GM12878 (cell line): ENCODE measurements around the gene TBC1D3I.
"Not testable (repeated sequence)": the region's sequence is repeated elsewhere in the genome, so short reads cannot be mapped to it uniquely, and the experiment has no call there.

Experiments used
- EZH2 ChIP-seq: IDR thresholded peaks from 2 replicates; pipeline ENCODE4 v1.6.1; 2012; ENCODE audit warnings: low read depth, mild to moderate bottlenecking, control low read depth, inconsistent platforms, low read length, borderline replicate concordance; ENCODE audit not compliant: control insufficient read depth
- MXI1 ChIP-seq: fragments of 150-350 bp; IDR thresholded peaks from 2 replicates; pipeline ENCODE4 v1.6.1; 2011; ENCODE audit warnings: low read depth, mild to moderate bottlenecking, inconsistent platforms, low read length, improper control_type of control experiment
- NRF1 ChIP-seq: conservative IDR thresholded peaks from 2 replicates; pipeline ENCODE4 v1.6.1; 2011; ENCODE audit warnings: mild to moderate bottlenecking, low read depth, low read length, improper control_type of control experiment
- PAX5 ChIP-seq: IDR thresholded peaks from 2 replicates; pipeline ENCODE4 v1.6.1; 2011; ENCODE audit warnings: low read depth, low read length, borderline replicate concordance
- POLR2A ChIP-seq: IDR thresholded peaks from 2 replicates; pipeline ENCODE4 v1.6.1; 2011; ENCODE audit warnings: low read depth, mild to moderate bottlenecking, low read length
- SIN3A ChIP-seq: IDR thresholded peaks from 2 replicates; pipeline ENCODE4 v1.6.1; 2012; ENCODE audit warnings: low read depth, low read length, improper control_type of control experiment
- SREBF2 ChIP-seq: IDR thresholded peaks from 2 replicates; pipeline ENCODE4 v1.6.1; 2012; ENCODE audit warnings: mild to moderate bottlenecking, low read length
- SRF ChIP-seq, 2 experiments: IDR thresholded peaks; 2 replicates each; pipeline ENCODE4 v1.6.1; 2011; ENCODE audit warnings: low read depth in 2 of 2, low read length in 2 of 2, mild to moderate bottlenecking in 1 of 2, moderate library complexity in 1 of 2
- ZZZ3 ChIP-seq: IDR thresholded peaks from 2 replicates; pipeline ENCODE4 v1.6.1; 2011; ENCODE audit warnings: low read depth; ENCODE audit not compliant: control insufficient read depth, insufficient read length
- TF ChIP-seq, protein P1 (sequence below), 3 experiments: IDR thresholded peaks in 2 of 3; conservative IDR thresholded peaks in 1 of 3; 2 replicates each; pipeline ENCODE4 v1.5.1; 2011; ENCODE audit warnings: low read depth in 3 of 3, low read length in 3 of 3, mild to moderate bottlenecking in 3 of 3, control low read depth in 2 of 3, moderate library complexity in 2 of 3, inconsistent platforms in 1 of 3, mixed read lengths in 1 of 3; ENCODE audit not compliant: control insufficient read depth in 2 of 3, insufficient read depth in 1 of 3; ENCODE audit errors: extremely low read depth in 1 of 3
- TF ChIP-seq, protein P2 (sequence below): IDR thresholded peaks from 2 replicates; pipeline ENCODE4 v1.6.1; 2011; ENCODE audit warnings: borderline replicate concordance, low read depth, mild to moderate bottlenecking, moderate library complexity, low read length; ENCODE audit not compliant: insufficient read depth, poor library complexity, severe bottlenecking
- TF ChIP-seq, protein P3 (sequence below): fragments of 450-650 bp; IDR thresholded peaks from 2 replicates; pipeline ENCODE4 v1.6.1; 2017; ENCODE audit warnings: low read depth, mild to moderate bottlenecking, moderate library complexity

DNA sequence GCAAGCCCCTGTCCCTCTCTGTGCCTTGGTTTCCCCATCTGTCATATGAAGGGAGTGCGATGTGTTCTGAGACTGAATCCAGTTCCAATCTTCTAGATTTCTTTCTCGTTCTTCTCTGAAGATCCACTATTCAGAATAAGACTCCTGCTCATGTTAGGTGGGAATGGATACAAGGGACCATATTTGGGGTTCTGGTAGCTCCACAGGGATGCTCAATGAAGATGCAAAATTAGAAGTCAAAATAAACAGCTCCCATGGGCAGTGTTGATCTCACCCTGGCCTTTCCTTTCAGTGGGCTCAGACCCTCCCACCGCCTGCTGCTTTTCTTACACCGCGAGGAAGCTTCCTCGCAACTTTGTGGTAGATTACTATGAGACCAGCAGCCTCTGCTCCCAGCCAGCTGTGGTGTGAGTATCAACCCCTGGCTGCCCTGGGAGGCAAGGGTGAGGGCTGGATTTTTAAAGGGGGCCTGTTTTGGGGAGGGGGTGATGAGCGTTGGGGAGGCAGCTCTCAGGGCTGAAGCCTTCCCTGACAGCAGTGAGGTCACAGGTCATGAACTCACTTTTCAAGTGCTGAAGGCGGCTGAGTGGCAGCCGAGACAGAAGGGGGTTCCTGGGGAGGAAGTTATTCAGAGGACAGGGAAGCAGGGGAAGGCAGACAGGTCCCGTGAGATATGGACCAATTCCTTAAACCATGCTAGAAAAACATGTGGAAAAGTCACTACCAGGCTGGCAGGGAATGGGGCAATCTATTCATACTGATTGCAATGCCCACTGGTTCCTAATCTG, 52.7 kb downstream of the TBC1D3I start:
- TF ChIP-seq, protein P1, sequence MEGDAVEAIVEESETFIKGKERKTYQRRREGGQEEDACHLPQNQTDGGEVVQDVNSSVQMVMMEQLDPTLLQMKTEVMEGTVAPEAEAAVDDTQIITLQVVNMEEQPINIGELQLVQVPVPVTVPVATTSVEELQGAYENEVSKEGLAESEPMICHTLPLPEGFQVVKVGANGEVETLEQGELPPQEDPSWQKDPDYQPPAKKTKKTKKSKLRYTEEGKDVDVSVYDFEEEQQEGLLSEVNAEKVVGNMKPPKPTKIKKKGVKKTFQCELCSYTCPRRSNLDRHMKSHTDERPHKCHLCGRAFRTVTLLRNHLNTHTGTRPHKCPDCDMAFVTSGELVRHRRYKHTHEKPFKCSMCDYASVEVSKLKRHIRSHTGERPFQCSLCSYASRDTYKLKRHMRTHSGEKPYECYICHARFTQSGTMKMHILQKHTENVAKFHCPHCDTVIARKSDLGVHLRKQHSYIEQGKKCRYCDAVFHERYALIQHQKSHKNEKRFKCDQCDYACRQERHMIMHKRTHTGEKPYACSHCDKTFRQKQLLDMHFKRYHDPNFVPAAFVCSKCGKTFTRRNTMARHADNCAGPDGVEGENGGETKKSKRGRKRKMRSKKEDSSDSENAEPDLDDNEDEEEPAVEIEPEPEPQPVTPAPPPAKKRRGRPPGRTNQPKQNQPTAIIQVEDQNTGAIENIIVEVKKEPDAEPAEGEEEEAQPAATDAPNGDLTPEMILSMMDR (IDR thresholded peaks at IDR 0.05 in 2 of 3, conservative IDR thresholded peaks at IDR 0.05 in 1 of 3; ENCODE audit: control insufficient read depth in 2 of 3, extremely low read depth in 1 of 3, insufficient read depth in 1 of 3, low read depth in 3 of 3, low read length in 3 of 3): not testable (repeated sequence)
- TF ChIP-seq, protein P2, sequence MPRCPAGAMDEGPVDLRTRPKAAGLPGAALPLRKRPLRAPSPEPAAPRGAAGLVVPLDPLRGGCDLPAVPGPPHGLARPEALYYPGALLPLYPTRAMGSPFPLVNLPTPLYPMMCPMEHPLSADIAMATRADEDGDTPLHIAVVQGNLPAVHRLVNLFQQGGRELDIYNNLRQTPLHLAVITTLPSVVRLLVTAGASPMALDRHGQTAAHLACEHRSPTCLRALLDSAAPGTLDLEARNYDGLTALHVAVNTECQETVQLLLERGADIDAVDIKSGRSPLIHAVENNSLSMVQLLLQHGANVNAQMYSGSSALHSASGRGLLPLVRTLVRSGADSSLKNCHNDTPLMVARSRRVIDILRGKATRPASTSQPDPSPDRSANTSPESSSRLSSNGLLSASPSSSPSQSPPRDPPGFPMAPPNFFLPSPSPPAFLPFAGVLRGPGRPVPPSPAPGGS: not testable (repeated sequence)
- not testable (repeated sequence) for TF ChIP-seq SREBF2; MXI1; SRF (IDR thresholded peaks at IDR 0.05; ENCODE audit: low read depth in 2 of 2, low read length in 2 of 2); NRF1; POLR2A; ZZZ3; PAX5; SIN3A; EZH2
- TF ChIP-seq, protein P3, sequence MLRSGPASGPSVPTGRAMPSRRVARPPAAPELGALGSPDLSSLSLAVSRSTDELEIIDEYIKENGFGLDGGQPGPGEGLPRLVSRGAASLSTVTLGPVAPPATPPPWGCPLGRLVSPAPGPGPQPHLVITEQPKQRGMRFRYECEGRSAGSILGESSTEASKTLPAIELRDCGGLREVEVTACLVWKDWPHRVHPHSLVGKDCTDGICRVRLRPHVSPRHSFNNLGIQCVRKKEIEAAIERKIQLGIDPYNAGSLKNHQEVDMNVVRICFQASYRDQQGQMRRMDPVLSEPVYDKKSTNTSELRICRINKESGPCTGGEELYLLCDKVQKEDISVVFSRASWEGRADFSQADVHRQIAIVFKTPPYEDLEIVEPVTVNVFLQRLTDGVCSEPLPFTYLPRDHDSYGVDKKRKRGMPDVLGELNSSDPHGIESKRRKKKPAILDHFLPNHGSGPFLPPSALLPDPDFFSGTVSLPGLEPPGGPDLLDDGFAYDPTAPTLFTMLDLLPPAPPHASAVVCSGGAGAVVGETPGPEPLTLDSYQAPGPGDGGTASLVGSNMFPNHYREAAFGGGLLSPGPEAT: not testable (repeated sequence)
